RKO (cell line): ENCODE measurements around the gene KATNAL1.
A peak's percentile ranks its signal among the peaks of the same experiment; 100 is the strongest.

Experiments used
- DNase-seq: peaks from one replicate; pipeline ENCODE4 v3.0.0-alpha.2; 2016; ENCODE audit warnings: low spot score

KATNAL1 gene

DNA sequence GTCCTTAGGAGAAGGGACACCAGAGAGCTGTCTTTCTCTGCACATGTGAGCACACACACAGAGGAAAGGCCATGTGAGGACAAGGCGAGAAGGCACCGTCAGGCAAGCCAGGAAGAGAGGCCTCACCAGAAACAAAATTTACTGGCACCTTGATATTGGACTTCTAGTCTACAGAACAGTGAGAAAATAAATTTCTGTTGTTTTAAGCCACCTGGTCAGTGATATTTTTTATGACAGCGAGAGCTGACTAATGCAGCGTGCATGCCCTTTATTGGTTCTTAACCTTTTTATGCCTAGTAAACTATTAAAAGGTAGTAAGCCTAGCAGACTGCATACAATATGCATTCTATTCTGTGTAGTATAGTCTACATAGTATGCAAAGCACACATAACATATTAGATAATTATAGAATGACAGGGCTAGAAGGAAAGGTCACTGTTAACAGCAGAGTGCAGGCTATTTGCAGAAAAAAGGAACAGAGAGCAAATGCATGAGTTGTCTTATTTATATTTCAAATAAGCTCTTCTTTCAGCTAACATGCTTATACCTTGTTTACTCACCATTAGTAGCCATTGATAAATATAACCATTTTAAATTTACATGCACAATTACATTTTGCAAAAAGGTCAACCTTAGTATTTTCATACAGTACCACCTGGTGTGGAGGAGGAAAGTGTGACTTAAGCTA, 25.2 kb upstream of the KATNAL1 start:
- no peak for DNase-seq

DNA sequence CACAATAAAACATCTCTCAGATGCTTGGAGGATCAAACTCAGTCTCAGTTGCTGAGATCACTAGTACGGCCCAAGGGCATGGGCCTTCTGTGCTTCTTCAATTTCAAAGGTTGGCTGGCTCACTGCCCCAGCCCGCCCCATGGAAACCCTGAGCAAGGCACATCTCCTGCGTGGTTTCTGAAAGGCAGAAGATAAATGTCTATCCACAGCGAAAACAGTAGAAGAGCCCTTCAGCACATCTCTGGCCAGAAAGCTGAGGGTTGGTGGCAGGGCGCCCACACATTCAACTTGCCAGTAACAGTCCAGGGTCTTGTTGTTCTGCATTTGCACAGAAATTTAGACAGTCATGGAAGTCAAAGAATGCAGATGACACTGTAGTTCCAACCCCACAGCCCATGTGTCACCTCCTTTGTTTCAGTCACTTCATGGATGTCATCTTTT, 24.0 kb upstream of the KATNAL1 start:
- DNase-seq: no peak

DNA sequence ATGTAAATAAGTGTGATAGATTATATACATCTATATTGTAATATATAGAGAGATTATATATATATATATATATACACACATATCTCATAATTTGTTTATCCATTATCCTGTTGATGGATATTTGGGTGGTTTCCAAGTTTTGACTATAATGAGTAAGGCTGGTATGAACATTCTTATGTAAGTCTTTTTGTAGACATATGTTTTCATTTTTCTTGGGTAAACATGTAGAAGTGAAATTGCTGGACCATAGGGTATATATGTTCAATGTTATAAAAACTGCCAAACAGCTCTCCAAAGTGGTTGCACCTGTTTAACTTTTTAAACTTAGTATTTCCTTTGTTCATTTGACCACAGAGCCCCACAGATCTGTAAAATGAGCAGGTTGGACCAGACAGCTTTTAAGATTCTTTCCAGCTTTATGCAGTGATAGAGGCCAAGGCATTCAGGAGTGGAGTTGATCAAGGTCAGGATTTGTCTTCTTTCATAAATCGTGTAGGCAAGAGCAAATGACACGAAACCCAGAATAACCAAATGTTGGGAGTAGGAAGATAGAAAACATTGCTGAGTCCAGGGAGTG, 21.7 kb upstream of the KATNAL1 start:
- DNase-seq: no peak

DNA sequence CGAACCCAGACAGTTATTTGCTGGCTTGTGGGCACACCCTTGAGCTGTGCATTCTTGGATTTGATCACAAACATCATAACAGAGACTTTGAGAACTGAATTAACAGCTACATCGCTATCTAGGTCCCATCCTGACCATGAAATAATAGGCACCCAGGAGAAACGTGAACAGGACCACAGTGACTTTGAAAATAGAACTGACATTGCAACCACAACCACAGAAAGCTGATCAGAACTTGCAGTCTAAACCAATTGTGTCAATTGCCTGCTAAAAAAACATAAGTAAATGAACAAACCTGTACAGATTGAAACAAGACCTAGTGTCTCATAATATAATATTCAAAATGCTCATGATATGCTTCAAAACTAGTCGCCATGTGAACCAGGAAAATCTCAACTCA, 18.3 kb upstream of the KATNAL1 start:
- no peak for DNase-seq

DNA sequence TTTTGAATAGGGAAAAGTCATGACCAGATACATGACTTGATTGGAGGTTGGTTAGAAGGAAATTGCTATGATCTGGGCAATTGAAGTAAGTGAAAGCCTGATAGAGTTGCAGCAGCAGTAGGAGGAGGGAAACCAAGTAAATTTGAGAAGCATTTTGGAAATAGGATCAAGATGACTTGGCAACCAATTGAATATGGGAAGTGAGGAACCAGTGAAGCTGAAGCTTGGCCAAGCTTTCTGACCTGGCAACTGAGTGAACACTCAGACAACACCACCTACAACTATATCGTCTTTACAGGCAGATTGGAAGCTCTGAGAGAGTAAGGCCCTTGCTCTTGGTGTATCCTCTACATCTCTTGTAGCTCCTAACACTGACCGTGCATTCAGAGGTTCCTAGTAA, 16.2 kb upstream of the KATNAL1 start:
- DNase-seq: no peak

DNA sequence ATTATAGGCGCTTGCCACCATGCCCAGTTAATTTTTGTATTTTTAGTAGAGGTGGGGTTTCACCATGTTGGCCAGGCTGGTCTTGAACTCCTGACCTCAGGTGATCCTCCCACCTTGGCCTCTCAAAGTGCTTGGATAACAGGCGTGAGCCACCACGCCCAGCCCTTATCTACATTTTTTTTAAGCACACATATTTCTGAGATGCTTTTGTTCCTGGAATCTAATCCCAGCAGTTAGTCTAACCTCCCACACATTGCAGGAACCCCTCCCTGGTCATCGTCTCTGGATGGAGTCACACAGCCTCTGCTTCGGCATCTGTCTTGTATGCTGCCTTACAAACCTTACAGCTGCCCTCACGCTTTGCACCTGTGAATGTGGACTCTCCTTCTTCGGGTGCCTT, 15.1 kb upstream of the KATNAL1 start:
- no peak for DNase-seq

DNA sequence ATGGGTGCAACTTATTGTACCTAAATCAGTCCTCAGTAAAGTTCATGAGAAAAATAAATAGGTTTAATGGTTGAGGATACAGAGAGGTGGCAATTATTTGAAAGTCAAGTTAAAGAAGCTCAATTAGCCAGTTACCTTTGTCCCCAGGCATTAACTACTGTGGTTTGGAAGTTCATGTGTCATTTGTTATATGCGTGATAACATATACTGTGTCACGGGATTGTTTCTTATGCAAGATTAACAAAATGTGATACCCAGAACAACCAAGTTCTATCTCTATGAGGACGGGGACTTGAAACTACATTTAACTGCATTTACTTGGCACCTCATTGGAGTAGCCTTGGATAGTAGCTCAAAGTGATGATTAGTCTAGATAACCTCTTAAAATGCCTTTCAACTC, 13.9 kb upstream of the KATNAL1 start:
- no peak for DNase-seq

DNA sequence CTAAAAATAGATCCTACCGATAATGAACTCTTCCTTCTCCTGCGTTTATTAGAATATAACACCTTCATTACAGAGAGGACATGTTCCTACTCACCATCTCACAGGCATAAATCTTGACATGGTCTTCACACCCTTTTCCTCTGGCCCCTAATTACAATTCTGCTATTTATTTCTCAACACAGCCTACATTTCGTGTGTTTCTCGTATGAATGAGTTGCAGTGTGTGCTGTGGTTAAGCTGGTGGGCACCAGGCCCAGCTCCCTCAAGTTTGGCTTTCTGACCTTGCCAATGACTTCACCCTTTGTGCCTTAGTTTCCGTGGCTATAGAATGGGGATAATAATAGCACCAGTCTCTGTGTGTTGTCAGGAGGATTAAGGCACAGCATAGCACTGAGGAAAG, 12.3 kb upstream of the KATNAL1 start:
- DNase-seq: no peak

DNA sequence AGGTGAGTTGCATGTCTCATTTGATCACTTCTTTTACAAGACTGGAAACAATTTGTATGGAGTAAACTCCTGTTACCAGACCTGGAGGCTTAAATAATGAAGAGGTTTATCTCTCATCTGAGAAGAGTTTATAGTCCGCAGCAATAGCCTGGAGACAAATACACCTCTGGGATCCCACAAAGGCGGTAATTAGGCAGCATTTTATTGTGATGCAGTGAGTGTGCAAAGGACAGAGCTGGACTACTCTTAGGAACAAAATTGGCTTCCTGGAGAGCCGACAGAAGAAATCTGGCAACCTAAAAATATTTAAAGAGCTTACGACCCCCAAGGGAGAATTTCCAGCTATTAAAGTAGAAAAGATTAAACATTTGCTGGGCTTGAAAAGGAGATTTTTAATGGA, 11.8 kb upstream of the KATNAL1 start:
- DNase-seq: no peak

DNA sequence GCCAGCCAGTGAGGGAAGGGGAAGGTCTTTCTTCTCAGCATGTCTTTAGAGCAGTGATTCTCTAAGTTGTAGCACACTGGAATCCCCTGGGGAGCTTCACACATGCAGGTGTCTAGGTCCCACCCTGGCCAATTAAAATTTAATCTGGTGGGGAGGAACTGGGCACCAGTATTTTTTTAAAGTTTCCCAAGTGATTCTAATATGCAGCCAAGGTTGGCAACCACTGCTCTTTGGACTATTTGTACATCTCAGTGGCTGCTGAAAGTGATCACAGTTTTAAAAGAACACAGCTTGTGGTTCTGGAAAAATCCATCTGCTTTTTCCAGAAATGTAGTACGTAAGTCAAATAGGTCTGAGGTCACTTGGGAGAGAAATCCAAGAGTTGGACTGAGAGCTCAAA, 10.7 kb upstream of the KATNAL1 start:
- no peak for DNase-seq

DNA sequence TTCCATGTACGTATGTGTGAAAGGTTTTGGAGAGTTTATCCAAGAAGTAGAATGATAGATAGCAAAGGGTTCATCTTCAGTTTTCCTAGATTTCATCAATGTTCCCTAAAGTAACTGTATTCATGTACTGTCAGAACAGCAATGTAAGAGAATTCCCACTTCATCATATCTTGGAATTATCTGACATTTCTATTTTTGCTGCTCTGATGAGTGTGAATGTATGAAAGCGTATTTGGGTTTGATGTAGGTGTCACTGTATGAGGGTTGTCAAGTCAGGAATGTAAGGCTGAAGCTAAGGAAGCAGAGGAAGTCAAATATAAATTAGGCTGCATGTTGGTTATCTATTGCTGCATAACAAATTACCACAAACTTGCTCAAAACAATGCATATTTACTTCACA, 7.2 kb upstream of the KATNAL1 start:
- no peak for DNase-seq

DNA sequence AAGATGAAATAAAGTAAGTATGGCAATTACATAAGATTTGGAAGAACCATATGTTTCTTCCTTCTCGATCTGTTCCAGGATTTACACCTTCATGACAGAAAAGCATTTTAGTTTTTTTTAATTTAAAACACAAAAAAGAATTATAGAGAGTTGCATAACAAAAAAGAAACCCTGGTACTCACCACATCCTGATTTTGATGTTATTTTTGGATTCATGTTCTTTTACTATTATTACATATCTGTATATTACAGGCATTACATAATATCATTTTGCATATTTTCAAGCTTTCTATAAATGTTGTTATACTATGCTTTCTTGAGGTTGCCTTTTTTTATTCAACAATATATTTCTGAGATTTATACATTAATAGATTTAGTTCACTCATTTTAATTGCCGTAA, 6.7 kb upstream of the KATNAL1 start:
- no peak for DNase-seq

DNA sequence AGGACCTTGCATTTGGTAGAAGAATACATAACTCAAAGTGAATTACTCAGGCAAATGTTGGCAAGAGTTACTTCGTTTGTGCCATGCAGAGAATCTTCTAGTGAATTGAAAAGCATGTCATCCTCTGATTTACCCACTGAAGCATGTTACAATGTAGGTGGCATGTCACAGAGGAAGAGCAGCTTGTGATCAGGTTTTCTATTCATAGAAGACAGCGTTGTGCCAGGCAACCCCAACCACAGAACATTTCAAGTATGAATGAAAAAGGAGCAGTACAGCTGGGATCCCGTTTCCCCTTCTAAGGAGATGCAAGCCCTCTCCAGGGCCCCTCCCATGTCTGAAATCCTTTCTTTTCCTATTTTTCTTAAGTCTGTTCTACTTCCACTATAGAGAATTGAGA, 6.0 kb upstream of the KATNAL1 start:
- no peak for DNase-seq

DNA sequence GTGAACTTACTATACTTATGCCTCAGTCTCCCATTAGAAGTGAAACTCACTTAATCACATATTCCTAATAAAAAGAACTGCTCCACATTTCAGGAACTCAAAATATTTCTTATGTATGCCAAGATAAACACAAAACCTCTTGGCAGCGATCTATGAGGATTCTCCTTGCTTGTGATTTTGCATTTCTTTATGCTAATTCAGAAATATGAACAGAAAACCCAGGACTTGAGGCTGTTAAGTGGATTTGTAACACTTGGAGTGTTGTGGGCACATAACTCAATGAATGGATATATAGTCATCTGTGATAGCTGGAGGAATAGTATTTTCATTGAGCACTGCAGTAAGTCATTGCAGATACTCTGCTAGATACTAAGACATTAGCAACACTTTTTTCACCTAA, 5.6 kb upstream of the KATNAL1 start:
- no peak for DNase-seq

DNA sequence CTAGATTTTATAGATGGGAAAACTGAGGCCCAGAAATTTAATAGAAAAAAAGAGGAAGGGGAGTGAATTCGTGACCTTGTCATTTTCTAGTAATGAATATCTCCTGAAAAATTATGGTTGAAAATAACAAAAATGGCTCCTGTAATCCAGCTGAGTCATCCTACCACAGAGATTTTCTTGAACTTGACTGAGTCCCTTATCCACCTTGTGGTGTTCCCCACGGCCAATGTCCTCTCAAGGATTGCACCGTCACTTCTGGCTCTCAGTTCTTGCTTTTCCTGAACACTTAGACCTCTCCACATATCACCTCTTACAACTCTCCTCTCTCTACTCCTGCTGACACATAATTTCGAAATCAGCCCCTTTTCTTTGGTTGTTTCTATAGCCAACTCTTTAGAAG, 1.2 kb upstream of the KATNAL1 start:
- DNase-seq: no peak

DNA sequence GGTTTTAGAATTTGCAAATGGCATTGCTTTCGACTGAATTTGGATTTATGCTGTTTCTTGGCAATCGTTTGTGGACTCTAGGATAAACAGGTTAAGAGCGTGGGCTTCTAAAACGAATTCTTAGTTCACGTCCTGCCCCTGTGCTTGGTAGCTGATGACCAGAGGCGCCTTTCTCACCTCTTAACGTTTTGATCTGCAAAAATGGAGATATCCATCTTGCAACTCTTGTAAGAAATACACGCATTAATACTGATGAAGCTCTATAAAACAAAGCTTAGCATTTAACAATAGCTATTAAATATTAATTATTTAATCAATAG, 580 bp upstream of the KATNAL1 start:
- DNase-seq: no peak

DNA sequence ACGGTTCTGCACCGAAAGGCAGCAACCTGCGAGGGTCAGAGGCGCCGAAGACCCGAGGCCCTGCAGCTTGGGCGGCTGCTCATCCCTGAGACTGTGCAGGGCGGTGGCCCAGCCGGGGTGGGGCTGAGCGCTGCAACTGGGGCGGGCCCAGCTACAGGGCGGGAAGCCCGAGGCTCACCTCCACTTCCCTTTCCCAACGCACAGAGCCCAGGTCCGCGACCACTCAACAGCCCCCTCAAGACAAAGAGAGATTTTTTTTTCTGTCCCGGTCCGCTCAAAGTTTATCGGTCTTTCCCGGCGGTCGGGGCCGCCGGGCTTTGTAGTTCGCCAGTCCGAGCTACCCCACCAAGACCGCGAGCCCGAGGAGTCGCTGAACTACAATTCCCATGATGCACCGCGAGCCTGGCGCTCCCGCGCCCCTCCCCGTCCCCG, 573 bp downstream of the KATNAL1 start:
- peak; percentile 87 for DNase-seq

DNA sequence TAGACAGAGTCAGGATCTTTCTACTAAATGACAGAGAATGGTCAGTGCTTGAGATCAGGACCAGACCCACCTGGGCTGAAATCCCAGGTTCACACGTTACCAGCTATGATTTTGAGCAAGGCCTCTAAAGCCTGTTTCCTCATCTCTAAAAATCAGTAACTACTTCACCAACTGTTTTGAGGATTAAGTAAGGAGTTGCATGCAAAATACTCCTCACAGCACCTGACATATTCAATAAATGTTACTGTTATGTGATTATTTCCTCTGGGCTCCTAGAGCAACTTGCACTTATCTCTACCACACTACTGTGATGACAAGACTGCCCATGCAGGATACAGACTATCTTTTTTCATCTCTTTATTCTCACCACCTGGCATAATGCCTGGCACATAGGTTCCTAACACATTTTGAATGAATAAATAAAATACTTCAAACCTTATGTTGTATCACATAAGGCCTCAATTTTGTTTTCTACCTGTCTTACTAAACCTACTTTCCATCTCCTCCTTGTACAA, 1.8 kb downstream of the KATNAL1 start:
- DNase-seq: no peak

DNA sequence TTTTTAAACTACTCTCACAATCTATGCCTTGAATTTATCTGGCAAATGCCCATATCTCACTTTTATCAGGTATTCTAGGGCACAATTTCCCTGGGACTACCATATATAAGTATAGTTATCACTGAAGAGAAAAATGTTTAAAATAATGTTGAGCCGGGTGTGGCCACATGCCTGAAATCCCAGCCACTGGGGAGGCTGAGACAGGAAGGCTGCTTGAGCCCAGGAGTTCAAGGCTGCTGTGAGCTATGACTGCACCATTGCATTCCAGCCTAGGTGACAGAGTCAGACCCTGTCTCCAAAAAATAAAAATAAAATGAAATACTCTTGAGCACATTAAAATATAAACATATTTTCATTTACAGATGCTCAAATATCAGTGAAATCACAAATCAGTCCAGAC, 4.1 kb downstream of the KATNAL1 start:
- DNase-seq: no peak

DNA sequence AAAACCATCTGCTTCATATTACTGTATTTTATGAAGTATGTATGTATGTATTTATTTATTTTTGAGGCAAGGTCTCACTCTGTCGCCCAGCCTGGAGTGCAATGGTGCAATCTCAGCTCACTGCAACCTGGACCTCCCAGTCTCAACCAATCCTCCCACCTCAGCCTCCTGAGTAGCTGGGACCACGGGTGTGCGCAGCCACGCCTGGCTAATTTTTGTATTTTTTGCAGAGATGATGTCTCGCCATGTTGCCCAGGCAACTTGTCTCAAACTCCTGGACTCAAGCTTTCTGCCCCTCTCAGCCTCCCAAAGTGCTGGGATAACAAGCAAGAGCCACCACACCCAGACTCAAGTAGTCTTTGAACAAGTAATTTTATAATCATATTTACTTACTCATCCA, 5.5 kb downstream of the KATNAL1 start:
- DNase-seq: no peak

DNA sequence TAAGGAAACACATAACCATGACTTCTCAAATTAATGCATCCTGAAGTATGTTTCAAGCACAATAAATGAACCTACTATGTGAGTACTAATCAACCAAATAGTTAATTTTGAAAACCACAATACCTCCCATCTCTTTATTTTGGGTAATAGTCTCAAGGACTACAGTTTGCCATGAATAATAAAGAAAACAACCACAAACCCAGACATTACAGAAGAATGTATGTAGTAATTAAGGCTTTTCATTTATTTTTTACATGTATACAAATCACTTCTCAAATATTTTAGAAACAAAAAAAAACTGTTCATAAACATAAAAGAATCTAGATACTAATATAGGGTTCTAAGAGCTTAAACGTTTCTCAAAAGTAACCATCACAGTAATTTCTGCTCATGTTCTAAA, 6.8 kb downstream of the KATNAL1 start:
- DNase-seq: no peak

DNA sequence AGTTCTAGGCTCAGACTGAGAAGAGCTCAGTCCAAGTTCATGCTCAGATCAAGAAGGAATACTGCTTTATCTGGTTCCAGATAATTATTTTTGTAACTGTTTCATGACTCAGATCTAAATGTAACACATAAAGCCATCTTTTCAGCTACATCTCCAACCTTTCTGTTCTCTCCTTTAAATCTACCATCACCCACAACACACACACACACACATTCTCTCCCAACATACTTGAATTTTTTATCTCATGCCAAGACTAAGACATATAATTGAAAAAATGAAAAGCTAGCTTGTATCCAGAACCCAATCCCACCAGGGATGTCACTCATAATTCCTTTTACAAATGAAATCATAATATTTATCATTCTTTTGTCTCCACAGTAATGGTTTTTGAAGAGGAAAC, 7.6 kb downstream of the KATNAL1 start:
- DNase-seq: no peak

DNA sequence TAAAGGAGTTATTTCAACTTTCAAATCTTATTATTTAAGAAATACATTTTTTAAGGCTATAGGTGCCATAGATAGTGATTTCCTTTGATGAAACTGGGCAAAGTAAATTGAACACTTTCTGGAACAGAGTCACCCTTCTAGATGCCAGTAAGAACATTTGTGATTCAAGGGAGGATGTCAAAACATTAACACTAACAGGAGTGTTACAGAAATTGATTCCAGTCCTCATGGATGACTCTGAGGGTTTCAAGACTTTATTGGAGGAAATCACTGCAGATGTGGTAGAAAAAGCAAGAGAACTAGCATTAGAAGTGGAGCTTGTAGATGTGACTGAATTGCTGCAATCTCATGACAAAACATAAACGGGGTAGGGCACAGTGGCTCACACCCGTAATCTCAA, 12.2 kb downstream of the KATNAL1 start:
- DNase-seq: no peak

DNA sequence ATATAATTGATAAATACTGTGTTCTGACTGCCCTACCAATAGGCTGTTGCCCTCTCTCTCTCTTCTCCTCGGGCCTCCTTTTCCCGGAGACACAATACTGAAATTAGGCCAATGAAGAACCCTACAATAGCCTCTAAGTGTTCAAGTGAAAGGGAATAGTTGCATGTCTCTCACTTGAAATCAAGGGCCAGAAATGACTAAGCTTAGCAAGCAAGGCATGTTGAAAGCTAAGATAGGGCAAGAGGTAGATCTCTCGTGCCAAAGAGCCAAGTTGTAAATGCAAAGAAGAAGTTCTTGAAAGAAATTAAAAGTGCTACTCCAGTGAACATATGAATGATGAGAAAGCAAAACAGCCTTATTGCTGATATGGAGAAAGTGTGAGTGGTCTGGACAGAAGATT, 13.3 kb downstream of the KATNAL1 start:
- DNase-seq: no peak
